GM19099 (cell line): ENCODE measurements around the gene MBD3L5.
"Not testable (repeated sequence)": the region's sequence is repeated elsewhere in the genome, so short reads cannot be mapped to it uniquely, and the experiment has no call there.

ENCODE experiments used
- POLR2A ChIP-seq: IDR thresholded peaks from 3 replicates; pipeline ENCODE4 v1.6.1; 2011; ENCODE audit warnings: low read depth; ENCODE audit not compliant: insufficient read length; ENCODE audit errors: extremely low read depth

MBD3L5 gene

DNA sequence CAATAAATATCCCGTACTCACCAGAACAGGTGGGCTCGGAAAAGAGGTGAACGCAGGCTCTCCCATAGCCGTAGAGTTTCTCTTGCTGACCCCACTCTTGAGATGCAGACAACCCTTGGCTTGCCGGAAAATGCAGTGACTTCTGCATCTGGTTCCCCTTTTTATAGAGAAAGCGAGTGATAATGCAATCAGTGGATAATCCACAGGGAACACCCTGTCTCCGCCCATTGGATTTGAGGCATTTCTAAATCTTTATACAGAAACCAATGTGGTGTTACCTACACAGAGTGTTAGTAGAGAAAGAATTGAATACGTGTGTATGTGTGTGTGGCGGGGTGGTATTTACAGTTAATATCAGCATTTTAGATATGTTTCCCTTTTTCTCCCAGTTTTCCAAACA lies 9.7 kb downstream of the MBD3L5 start, which contains the start of gene MBD3L4:
TSS of gene MBD3L4 (minus strand) at position 101 of the 400 bp plus-strand sequence. CDS start at position 66, 35 bp downstream.
- not testable (repeated sequence) for TF ChIP-seq POLR2A

DNA sequence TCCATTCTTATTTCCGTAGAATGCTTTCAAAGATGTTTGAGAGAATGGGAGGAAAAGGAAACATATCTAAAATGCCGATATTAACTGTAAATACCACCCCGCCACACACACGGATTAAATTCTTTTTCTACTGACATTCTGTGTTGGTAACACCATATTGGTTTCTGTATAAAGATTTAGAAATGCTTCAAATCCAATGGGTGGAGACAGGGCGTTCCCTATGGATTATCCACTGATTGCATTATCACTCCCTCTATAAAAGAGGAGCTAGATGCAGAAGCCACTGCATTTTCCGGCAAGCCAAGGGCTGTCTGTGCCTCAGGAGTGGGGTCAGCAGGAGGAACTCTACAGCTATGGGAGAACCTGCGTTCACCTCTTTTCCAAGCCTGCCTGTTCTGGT lies 18.6 kb downstream of the MBD3L5 start, which contains the start of gene MBD3L2:
TSS of gene MBD3L2 (plus strand) at position 301 of the 400 bp plus-strand sequence. CDS start at position 354, 53 bp downstream.
- TF ChIP-seq POLR2A, result not testable (repeated sequence)

DNA sequence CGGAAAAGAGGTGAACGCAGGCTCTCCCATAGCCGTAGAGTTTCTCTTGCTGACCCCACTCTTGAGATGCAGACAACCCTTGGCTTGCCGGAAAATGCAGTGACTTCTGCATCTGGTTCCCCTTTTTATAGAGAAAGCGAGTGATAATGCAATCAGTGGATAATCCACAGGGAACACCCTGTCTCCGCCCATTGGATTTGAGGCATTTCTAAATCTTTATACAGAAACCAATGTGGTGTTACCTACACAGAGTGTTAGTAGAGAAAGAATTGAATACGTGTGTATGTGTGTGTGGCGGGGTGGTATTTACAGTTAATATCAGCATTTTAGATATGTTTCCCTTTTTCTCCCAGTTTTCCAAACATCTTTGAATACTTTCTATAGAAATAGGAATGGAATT lies 28.2 kb downstream of the MBD3L5 start, which contains the start of gene MBD3L3:
TSS of gene MBD3L3 (minus strand) at position 101 of the 400 bp plus-strand sequence. CDS start at position 30, 71 bp downstream.
- TF ChIP-seq POLR2A, result not testable (repeated sequence)

DNA sequence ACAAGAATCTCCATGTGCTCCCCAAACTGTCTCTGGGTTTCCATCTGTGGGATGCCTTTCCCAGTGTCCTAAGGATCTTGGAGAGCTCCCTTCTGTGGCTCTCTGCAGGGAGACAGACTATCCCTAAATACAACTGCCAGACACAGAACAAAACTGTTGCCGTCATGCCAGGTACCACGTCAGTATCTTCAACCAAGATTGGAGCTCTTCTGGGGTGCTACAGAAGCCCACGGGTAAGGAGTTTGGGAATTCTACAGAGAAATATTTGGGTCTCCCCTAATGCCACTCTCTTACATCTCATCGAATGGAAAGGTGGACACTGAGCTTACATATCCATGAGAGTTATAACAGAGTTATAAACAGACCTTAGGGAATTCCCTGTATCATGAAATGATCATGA lies 33.0 kb downstream of the MBD3L5 start:
- no peak for TF ChIP-seq POLR2A

DNA sequence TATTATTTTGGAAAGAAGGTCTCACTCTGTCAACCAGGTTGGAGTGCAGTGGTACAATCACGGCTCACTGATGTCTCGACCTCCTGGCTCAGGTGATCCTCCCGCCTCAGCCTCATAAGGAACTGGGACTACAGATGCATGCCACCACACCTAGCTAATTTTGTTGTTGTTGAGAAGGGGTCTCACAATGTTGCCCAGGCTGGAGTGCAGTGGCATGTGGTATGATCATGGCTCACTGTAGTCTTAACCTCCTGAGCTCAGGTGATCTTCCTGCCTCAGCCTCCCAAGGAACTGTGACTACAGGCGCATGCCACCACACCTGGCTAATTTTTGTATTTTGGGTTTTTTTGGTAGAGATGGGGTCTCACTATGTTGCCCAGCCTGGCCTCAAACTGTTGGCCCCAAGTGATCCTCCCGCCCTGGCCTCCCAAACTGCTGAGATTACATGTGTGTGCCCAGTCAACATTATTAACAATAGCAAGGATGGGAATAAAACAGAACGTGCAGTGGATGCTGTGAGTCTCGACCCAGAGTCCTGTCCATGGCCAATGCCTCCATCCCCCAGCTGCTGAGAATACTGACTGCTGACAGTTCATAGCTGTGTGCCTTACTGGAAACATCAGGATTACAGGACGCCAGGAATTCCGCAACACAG lies 33.5 kb downstream of the MBD3L5 start:
- no peak for TF ChIP-seq POLR2A

DNA sequence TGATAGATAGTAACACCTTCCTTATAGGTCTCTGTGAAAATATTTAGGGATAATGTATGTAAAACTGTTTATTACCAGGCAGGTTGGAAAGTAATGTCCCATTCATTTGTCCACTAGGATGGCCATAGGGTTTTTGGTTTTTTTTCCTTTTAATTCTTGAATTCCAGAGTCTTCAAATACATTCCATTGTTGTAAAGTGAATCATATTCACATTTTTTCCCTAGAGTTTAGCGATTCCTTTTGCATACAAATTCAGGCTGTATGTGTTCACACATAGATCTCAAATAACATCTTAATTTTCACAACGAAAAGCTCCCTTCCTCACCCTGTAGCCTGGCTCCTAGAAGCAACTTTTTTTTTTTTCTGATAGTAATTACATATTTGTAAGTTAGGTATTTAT lies 37.3 kb downstream of the MBD3L5 start:
- no peak for TF ChIP-seq POLR2A

DNA sequence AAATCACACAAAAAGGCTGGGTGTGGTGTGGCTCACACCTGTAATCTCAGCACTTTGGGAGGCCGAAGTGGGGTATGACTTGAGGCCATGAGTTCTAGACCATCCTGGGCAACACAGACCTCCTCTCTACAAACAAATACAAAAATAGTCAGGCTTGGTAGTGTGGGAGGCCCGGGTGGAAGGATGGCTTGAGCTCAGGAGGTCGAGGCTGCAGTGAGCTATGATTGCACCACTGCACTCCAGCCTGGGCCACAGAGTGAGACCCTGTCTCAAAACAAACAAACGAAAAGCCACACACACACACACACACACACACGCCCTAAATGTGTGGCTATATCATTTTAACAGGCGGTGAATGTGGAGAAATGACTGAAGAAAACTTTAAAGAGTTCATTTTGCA lies 38.2 kb downstream of the MBD3L5 start:
- TF ChIP-seq POLR2A, result no peak

DNA sequence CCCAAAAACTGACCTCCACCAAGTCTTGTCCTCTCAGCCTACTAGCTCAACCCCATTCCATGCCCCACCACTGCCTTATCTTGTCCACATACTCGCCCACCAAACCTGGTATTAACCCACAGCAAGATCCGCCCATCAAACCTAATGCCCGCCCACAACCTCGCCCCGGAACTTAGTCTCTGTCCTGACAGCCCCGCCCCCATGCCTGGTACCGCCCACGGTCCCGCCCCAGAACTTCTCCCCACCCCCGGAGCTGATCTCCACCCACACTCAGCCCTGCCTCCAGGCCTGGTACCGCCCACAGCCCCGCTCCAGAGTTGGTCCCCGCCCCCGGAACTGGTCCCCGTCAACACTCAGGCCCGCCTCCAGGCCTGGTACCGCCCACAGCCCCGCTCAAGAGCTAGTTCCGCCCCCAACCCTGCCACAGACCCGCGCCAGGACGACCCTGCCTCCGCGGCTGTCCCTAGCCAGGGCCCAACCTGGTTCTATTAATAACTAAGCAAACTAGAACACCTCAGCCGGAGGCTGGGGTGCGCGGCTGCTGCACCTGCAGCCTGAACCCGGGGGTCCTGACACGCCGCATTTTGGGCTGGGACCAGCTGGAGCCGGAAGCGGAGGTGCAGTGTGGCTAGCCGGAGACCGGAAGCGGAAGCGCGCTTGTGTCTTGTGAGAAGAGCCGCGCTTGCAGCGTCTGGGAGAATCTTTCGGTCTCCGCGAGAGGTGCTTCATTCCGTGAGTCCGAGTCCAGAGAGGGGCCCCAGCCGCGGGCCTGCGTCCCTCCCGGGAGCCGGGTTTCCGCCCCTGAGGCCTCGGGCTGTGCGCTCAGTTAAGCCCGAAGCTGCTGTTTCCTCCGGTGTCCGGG lies 38.9 kb downstream of the MBD3L5 start, which contains the start of gene ZNF557:
TSS of gene ZNF557 (plus strand) at position 662 of the 862 bp plus-strand sequence. CDS start 5,372 bp downstream, outside the sequence.
- TF ChIP-seq POLR2A, result peak; percentile 91

DNA sequence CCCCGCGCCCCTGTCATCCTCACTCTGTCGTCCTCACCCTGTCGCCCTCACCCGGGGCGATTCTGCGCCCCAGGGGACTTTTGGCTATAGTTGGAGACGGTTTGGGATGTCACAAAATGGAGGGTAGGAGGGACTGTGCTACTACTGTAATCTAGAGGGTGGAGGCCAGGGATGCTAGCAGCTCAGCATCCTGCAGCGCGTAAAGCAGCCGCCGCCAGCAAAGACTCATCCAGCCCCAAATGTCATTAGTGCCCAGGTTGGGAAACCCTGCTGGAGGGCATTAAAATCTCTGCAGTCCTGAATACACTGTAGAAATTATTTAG lies 39.5 kb downstream of the MBD3L5 start:
- TF ChIP-seq POLR2A, result no peak

DNA sequence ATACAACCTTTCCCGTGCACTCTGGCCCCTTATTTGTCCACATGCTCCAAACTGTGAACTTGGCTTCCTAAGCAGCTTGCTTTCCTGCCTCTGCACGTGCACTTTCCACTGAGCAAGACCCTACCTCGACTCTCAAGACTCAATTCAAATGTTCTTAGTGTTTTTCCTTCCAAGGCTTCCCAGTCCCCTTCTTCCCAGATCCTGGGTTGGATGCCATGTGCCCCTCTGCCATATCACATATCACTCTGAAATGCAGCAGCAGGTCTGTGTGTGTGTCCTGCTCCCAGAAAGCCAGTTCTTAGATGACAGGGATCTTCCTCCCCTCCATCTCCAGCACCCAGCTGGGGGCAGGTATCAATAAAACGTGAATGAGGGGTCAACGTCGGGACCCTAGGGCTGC lies 42.2 kb downstream of the MBD3L5 start:
- no peak for TF ChIP-seq POLR2A

DNA sequence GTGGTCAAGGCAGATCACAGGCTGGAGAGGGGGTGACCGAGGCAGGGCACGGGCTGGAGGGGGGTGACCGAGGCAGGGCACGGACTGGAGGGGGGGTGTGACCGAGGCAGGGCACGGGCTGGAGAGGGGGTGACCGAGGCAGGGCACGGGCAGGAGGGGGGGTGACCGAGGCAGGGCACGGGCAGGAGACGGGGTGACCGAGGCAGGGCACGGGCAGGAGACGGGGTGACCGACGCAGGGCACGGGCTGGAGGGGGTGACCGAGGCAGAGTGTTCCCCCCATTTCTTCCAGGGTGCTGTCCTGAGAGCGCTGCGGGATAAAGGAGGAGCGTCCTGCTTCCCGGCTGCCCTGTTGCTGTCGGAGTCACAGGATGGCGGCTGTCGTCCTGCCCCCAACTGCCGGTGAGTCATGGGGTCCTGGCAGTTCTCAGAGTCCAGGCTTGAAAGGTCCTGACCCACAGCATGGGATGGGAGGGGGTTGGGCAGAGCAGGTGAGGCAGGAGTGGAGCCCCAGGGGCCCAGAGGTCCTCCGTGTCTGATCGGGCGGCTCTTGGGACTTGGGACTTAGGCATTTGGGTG lies 44.4 kb downstream of the MBD3L5 start:
- TF ChIP-seq POLR2A, result no peak

DNA sequence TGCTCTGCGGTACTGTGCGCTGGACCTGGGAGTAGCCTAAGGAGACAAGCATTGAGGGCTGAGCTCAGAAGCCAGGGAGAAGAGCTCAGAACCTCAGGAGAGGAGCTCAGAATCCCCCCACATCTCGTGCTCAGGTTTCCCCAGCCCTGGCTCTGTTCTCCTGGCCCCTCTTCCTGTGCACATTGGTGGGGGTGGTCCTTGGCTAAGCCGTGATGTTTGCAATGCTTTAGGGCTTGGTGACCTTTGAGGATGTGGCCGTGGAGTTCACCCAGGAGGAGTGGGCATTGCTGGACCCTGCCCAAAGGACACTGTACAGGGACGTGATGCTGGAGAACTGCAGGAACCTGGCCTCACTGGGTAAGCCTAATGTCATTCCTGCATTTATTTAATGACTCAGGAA lies 45.8 kb downstream of the MBD3L5 start:
- no peak for TF ChIP-seq POLR2A

DNA sequence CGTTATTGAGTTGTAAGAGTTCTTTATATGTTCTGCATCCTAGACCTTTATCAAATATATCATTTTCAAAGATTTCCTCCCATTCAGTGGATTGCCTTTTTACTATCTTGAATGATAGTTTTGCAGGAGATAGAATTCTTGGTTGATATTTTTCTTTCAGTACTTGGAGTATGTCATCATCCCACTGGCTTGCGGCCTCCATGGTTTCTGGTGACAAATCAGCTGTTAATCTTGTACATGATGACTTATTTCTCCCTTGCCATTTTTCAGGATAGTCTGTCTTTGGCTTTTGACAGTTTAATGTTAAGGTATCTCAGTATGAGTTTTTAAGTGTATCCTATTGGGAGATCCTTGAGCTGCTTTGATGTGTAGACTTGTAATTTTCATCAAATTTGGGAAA lies 47.6 kb downstream of the MBD3L5 start:
- TF ChIP-seq POLR2A, result no peak
